DMS53 (cell line): ENCODE data around the gene CD99.
"Not testable (repeated sequence)": the region's sequence is repeated elsewhere in the genome, so short reads cannot be mapped to it uniquely, and the experiment has no call there.

Experiments
- DNase-seq: peaks from one replicate; lab custom pipeline; 2025; lab: John Stamatoyannopoulos, UW

The CD99 gene

DNA sequence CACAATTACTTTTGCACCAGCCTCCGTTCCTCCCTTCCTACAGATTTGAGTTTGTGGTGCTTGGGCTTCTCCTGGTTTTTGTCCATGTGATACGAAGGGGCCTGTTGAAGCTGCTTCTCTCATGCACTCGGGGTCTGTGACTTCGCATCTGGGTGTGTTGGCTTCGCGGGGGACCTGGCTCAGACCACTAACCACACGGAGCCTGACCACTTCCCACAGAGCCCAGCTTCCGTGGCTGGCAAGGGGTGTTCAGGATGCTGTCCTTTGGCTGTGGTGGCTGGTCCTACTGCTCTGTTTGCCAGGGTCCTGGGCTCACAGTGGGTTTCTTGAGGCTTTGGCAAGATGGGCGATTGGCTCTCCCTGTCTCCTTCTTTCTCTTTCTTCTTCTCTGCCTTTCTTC lies 41.0 kb downstream of the CD99 start:
- DNase-seq, result no peak

DNA sequence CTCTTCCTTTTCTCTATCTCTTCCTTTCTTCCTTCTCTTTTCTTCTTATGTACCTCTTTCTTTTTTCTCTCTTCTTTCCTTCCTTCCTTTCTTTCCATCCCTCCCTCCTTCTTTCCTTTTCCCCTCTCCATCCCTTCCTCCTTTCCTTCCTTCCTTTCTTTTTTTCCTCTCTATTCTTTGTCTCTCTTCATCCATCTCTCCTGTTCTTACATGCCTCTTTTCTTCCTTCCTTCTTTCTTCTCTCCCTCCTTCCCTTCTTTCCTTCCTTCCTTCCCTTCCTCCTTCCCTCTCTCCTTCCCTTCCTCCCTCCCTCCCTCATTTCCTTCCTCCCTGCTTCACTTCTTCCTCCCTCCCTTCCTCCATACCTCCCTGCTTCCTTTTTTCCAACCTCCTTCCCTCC lies 41.6 kb downstream of the CD99 start:
- DNase-seq, result no peak

GRCh38 chrX:2733286-2733685 lies 42.2 kb downstream of the CD99 start:
- DNase-seq, result no peak

DNA sequence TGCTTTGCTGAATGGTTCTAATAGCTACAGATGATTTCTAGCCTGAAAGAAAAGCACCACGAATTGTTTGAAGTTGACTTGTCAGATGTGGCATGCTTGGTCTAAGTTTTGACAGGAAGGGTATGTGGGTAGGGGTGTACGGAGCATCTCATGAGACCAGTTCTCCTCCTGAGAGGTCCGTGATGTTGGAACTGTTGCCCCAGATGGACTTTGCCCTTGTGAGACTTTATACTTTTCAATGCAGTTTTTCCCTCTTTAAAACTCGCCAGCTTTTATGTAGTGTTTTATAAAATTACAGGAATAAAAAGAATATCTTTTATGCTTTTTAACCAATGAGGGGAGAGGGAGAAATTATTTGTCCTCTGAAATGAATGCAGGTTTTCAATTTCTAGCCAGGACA lies 44.2 kb downstream of the CD99 start:
- DNase-seq, result no peak

GRCh38 chrX:2740672-2741071 lies 49.6 kb downstream of the CD99 start:
- DNase-seq, result no peak

GRCh38 chrX:2741386-2741785 lies 50.3 kb downstream of the CD99 start:
- DNase-seq, result no peak

- not testable (repeated sequence) for DNase-seq
These were observed 55.2 kb downstream of the CD99 start for GRCh38 chrX:2746250-2746649.

- DNase-seq, result no peak
These were observed 57.2 kb downstream of the CD99 start for GRCh38 chrX:2748171-2748814.

DNA sequence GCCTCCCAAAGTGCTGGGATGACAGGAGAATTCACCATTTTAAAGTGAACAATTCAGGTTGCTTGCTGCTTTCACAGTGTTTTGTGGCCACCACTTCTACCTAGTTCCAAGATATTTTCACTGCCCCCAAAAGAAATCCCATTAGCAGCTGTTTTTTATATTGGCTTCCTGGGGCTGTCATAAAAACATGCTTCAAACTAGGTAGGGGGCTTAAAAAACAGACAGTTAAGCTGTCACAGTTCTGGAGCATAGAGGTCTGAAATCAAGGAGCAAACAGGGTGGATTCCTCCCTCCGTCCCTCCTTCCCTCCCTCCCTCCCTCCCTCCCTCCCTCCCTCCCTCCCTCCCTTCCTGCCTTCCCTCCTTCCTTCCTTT lies 57.7 kb downstream of the CD99 start:
- DNase-seq, result no peak

GRCh38 chrX:2751291-2751690 lies 60.2 kb downstream of the CD99 start:
- no peak for DNase-seq

DNA sequence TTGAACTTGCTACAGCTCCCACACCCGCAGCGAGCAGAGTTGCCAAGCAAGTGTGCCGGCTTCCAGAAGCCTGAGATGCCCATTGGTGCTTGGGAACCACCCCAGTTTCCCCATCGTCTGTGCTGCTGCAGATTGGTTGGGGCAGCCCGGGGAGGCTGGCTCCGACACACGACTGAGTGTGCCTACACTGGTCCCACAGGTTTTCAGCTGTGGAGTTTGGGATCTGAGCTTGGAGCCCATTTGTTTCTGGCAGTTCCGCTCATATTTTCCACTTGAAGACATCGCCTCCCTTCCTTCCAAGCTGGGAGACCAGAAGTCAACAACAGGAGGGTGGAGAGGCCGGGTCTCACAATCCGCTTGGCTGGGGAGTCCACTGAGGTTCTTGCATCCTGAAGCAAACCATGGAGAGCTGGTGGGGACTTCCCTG lies 60.8 kb downstream of the CD99 start, which contains the start of gene XG:
XG (plus strand) TSS at position 167 of the 427 bp plus-strand sequence; CDS start at position 402, 235 bp downstream.
- peak; percentile 63 for DNase-seq

GRCh38 chrX:2752441-2752840 lies 61.3 kb downstream of the CD99 start:
- not testable (repeated sequence) for DNase-seq

DNA sequence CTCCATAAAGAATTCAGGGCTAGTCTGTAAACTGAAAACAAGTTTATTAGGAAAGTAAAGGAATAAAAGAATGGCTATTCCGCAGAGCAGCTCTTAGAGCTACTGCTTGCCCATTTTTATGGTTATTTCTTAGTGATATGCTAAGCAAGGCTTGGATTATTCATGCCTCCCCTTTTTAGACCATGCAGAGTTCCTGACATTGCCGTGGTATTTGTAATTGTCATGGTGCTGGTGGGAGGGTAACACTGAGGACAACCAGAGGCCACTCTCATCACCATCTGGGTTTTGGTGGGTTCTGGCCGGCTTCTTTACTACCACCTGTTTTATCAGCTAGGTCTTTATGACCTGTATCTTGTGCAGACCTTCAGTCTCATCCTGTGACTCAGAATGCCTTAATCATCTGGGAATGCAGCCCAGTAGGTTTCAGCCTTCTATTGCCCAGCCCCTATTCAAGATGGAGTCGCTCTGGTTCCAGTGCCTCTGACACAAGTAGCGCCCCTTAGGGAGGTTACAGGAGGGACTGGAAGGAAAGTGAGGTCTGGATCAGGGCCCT lies 64.1 kb downstream of the CD99 start:
- not testable (repeated sequence) for DNase-seq

GRCh38 chrX:2756548-2756947 lies 65.5 kb downstream of the CD99 start:
- no peak for DNase-seq

DNA sequence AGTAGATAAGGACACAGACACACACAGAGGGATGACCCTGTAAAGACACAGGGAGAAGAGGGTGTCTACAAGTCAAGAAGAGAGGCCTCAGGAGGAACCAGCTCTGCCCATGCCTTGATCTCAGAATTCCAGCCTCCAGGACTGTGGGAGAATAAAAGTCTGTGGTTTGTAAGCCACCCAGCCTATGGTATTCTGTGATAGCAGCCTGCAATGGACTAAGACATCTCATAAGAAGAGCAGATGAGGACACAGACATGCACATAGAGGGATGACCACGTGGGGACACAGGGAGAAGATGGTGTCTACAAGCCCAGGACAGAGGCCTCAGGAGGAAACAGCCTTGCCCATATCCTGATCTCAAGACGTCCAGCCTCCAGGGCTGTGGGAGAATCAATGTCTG lies 70.2 kb downstream of the CD99 start:
- no peak for DNase-seq

DNA sequence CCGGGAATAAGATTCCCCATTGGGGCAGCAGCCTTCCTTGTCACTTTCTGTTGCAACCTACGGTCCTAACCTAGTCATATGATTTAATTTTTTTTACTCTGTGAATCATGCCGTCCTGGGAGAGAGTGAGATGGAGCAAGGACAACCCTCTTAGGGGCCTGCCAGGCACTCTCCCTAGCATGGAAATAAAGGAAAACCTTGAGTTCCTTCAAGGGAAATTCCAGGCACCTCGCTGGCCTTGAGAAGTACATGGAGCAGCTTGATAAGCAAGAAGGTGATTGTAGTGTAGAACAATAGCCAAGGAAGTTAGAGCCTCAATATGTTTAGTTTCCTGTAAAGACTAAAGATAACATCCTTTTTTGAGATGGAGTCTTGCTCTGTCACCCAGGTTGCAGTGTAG lies 71.6 kb downstream of the CD99 start:
- DNase-seq, result not testable (repeated sequence)

- DNase-seq, result not testable (repeated sequence)
These were observed 73.9 kb downstream of the CD99 start for GRCh38 chrX:2764766-2765548.

GRCh38 chrX:2765549-2765830 lies 74.4 kb downstream of the CD99 start:
- no peak for DNase-seq

- DNase-seq, result no peak
These were observed 75.8 kb downstream of the CD99 start for GRCh38 chrX:2766906-2767305.

DNA sequence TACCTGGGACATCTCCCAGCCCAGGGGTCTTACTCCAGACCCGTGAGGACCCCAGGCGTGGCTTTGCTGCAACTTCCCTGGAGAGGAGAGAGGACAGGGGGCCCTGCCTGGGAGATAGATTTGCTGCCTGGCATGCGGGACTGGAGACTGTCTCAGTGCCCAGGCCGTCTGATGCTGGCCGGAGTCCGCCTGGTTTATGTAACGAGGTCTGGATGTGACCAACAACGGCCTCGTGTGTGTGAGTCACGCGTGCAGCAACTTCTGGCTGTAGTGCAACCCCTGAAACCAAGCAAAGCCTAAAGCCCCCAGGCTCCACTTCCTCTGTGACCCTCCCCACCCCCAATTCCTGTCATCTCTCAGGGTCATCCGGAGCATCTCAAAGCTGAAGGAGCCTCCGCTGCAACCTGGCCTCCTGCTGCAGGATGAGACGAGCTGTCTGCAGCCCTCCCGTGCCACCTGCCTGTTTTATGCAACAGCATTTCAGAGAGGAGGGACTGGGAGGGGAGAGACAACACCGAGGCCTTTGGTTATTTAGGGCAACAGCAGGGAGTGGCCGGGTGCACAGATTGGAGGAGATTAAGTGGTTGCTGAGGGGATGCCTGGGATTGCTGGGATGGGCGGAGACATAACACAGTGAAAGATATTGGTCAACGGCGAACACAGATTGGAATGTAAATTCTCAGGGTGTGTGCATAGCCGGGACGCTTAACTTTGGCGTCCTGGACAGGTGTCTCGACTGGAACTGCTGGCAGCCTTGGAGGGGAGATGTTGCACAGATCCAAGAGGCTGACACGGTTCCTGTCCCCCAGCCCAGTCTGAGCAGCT lies 76.7 kb downstream of the CD99 start:
- DNase-seq, result no peak

DNA sequence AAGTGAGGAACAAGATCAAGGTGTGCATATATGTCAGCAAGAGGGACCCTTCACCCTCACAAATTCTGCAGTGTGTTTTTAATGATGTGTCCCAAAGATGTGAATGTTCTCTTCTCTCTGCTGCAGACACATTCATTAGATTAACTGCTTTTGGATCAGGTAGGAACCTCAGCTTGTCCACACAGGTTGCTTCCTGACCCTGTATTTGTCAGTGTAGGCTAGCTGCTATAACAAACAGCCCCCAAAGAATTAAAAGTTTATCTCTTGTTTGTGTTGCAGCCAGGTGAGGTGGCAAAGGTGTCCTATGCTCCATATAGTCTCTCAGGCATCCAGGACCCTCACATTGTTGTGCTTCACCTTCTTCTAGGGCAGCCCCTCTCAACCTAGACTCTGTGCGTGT lies 78.5 kb downstream of the CD99 start:
- no peak for DNase-seq

- peak; percentile 0 for DNase-seq
These were observed 82.3 kb downstream of the CD99 start for GRCh38 chrX:2773166-2774055.
